ENCODE results near the gene HLA-DQB2.
"Not testable (repeated sequence)": the region's sequence is repeated elsewhere in the genome, so short reads cannot be mapped to it uniquely, and the experiment has no call there.

HLA-DQB2 gene

DNA sequence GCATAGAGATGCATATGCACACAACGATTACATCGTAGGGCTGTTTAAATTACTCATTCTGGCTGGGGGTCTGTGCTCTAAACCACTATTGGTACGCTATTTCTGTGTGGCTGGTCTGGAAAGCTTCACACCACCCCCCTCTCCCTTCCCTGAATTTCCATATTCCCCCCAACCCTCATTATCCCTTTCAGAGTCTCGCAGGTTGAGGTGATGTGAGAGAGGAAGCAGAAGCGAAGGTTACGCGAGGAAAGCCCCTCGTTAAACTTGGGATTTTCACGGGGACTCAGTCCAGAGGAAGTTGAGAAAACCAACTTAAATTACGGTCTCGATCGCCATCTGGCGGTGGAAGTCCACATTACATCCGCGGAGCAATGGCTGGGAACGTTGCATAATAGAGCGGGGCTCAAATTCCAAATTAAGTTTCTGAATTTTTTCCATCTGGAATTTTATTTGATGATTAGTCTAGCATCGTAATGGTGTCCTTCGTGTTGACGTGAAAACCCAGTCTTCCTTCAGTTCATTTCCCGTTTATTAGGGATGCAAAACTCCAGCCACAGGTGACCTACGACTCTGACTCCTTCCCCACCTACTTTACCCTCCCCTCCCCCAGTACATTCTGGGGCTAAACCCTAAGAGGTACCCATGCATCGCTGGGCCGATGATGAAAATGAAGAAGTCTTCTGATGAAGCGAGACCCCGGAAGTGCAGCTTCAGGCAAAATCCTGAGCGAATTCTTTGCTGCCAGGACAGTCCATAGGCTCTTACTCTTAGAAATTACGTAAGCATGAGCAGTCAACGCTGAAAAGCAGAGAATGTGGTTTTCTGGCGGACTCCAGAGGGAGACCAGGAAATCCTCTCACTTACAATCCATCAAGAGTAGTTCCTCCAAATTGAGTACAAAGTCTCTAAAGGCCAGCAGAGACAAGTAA lies 33.8 kb upstream of the HLA-DQB2 start:
- DNase-seq (ENCODE audit: low read depth): peak; percentile 71
- TF ChIP-seq, protein P1, sequence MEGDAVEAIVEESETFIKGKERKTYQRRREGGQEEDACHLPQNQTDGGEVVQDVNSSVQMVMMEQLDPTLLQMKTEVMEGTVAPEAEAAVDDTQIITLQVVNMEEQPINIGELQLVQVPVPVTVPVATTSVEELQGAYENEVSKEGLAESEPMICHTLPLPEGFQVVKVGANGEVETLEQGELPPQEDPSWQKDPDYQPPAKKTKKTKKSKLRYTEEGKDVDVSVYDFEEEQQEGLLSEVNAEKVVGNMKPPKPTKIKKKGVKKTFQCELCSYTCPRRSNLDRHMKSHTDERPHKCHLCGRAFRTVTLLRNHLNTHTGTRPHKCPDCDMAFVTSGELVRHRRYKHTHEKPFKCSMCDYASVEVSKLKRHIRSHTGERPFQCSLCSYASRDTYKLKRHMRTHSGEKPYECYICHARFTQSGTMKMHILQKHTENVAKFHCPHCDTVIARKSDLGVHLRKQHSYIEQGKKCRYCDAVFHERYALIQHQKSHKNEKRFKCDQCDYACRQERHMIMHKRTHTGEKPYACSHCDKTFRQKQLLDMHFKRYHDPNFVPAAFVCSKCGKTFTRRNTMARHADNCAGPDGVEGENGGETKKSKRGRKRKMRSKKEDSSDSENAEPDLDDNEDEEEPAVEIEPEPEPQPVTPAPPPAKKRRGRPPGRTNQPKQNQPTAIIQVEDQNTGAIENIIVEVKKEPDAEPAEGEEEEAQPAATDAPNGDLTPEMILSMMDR (conservative IDR thresholded peaks at IDR 0.05; ENCODE audit: low read depth, low read length): peak; percentile 87
- H3K4me3 ChIP-seq (ENCODE audit: low read depth, low read length): peak overlapping the region; percentile 23

DNA sequence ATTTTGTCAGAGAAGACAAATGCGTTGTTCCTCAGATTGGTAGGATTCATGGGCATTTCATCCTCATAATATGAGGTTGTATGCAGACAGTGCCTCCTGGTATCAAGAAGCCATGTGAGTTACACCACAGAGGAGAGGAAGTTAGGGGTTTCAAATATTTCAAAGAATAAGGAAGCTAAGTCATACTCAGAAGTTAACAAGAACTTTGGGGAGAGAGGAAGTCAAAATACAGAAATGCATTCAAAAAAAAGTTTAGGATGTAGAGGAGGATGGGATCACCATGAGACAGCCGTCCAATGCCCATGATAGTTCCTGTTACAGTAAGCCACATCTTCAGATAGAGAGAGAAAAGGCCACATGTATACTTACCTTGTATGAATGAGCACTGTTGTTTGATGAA lies 31.2 kb upstream of the HLA-DQB2 start:
- no peak overlapping the region for H3K4me3 ChIP-seq (ENCODE audit: low read depth, low read length)
- TF ChIP-seq, protein P1 (conservative IDR thresholded peaks at IDR 0.05; ENCODE audit: low read depth, low read length): no peak
- no peak for DNase-seq (ENCODE audit: low read depth)

DNA sequence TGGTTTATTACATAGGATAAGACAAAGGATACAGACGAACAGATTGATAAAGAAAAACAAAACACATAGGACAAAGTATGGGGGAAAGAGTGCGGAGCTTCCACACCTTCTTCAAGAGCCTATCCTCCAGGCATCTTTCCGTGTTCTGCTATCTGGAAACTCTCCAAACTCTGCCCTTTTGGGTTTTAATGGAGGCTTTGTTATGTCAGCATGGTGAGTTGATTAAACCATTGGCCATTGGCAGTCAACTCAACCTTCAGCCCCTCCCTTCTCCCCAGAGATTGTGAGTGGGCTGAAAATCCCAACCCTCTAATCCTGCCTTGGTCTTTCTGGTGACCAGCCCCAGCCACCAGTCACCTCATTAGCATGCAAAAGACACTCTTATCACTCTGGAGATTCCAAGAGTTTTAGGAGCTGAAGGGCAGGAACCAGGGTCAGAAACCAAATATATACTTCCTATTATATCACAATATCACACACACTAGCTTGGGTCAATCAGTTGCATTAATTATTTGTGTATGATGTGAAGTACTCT lies 29.6 kb upstream of the HLA-DQB2 start:
- TF ChIP-seq, protein P1 (conservative IDR thresholded peaks at IDR 0.05; ENCODE audit: low read depth, low read length): no peak
- no peak for DNase-seq (ENCODE audit: low read depth)
- no peak overlapping the region for H3K4me3 ChIP-seq (ENCODE audit: low read depth, low read length)

DNA sequence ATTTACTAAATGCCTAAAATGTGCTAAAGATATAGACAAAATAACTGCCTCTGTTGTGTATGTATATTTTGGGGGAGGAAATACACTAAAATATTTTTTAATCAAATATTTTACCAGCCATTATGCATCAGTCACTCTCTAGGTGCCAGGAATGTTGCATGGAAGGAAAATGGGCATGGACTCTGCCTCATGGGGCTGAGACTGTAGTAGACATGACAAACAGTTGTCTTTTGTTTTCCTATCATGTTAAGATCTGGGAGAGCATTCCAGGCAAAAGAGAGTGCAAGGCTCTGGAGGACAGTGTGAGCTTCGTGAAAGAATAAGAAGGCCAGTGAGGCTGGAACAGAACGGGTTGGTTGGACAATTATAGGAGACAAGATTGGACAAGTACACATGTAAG lies 27.0 kb upstream of the HLA-DQB2 start:
- TF ChIP-seq, protein P1 (conservative IDR thresholded peaks at IDR 0.05; ENCODE audit: low read depth, low read length): no peak
- no peak overlapping the region for H3K4me3 ChIP-seq (ENCODE audit: low read depth, low read length)
- DNase-seq (ENCODE audit: low read depth): no peak

DNA sequence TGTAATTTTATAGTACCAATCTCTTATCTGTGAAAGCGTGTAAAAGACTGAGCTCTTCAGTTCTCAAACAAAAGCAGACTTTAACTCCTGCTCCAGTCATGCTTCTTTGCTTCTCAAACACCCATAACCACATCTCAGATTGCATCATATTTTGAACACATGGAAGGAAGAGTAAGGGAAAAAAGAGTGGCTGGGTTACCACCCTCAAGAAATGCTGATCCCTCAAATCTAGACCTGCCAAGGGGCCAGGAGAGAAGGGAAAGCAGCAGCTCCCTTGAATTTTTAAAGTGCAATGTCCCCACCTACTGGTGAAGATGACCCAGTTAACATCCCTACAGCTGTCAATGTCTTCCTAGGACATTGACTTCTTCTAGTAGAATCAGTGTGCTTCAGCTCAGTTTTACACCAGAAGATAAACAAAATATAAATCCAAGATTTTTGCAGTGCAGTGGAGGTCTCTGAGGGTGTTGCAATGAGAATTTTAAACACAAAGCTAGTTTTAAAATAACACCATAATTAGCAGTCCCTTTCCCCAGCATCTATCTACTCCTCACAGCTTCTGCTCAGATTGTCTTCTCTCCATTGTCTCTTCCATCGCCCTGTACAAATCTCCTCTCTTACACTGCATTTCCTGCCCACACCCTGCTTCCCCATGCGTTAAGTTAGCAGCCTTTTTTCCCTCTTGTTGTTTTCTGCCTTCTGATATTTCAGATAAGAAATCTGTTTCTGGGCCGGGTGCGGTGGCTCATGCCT lies 22.6 kb upstream of the HLA-DQB2 start:
- no peak overlapping the region for H3K4me3 ChIP-seq (ENCODE audit: low read depth, low read length)
- TF ChIP-seq, protein P1 (conservative IDR thresholded peaks at IDR 0.05; ENCODE audit: low read depth, low read length): peak; percentile 79
- DNase-seq (ENCODE audit: low read depth): peak; percentile 78

DNA sequence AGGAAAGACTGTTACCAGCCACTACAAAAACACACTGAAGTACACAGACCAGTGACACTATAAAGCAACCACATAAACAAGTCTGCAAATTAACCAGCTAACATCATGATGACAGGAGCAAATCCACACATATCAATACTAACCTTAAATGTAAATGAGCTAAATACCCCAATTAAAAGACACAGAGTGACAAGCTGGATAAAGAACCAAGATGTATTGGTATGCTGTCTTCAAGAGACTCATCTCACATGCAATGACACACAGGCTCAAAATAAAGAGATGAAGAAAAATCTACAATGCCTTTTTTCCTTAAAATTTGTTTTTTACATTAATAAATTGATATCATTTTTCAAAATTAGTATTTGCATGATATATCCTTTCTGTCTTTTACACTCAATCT lies 19.6 kb upstream of the HLA-DQB2 start:
- DNase-seq (ENCODE audit: low read depth); H3K4me3 ChIP-seq (ENCODE audit: low read depth, low read length): not testable (repeated sequence)

DNA sequence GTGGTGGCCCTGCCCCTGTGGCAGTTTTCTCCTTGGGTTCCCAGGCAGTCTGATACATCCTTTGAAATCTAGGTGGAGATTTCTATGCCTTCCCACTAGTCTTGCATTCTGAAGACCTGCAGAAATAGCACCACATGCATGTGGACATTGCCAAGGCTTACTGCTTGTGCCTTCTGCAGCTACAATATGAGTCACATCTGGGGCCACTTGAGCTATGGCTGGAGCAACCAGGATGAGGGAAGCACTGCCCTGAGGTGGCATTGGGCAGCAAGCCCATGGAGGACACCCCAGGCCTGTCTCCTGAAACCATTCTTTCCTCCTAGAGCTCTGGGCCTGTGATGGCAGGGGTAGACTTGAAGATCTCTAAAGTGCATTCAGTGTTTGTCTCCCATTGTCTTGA lies 15.7 kb upstream of the HLA-DQB2 start:
- no peak for DNase-seq (ENCODE audit: low read depth)

More for the DNA sequence above, 15.7 kb upstream of the HLA-DQB2 start:
- TF ChIP-seq, protein P1 (conservative IDR thresholded peaks at IDR 0.05; ENCODE audit: low read depth, low read length): no peak
- no peak overlapping the region for H3K4me3 ChIP-seq (ENCODE audit: low read depth, low read length)

Measured in choroid plexus epithelial cell (primary cell).